NCI-H526 treated with DMSO at 0.1 percent for 48 hours (cell line): ENCODE data around the gene SSR4.

Source experiments
- DNase-seq: peaks from one replicate; lab custom pipeline; 2025; lab: John Stamatoyannopoulos, UW

The SSR4 gene

DNA sequence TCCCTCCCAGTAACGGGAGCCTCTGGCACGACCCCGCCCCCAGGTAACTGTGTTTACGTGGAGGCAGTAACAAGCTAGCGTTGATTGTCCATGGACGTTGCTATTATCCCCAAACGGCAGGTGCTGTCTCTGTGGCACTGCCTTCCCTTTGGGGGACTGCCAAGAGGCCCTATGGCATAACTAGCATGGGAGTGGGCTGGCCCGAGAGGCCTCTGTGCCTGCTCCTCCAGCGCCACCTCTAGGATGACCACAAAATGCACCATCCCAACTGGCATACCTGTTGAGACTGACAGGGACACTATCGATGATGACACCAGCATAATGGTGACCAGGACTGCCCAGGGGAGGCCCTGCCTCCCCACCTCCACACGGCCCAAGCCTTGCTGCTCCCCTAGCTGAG is 12.2 kb upstream of the SSR4 start:
- no peak for DNase-seq

DNA sequence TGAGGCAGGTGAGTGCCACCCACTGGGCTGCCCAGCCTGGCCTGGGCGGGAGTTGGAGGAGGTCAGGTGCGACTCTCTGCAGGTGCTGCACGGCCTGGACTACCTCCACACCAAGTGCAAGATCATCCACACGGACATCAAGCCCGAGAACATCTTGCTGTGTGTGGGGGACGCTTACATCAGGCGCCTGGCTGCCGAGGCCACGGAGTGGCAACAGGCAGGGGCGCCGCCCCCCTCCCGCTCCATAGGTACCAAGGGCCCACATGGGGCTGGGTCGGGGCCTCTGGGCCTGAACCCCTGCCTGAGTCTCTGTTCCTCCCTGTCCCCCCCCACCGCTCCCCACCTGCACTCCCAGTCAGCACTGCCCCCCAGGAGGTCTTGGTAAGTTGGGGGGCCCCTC is 11.6 kb upstream of the SSR4 start:
- no peak for DNase-seq

DNA sequence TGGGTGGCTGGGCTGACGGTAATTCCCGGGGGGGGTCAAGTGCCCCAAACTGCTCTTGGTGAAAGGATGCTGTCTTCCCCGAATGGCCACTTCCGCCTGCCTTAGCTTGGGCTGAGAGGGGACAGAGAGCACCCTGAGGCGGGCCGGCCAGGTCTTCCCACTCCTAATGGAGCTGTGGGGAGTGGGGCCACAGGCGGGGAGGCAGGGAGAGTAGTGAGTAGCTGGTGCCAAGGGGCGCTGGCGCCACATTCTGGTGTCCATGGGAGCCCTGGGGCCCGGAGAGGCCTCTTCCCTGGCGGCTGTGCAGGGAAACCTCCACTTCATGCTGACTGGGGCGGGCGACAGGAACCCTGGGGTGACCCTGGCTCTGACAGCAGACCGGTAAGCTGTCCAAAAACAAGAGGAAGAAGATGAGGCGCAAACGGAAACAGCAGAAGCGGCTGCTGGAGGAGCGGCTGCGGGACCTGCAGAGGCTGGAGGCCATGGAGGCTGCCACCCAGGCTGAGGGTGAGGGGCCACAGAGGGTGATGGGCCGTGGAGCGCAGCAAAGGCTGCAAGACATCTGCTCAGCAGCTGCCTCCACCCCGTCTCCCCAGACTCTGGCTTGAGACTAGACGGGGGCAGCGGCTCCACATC is 11.0 kb upstream of the SSR4 start:
- no peak for DNase-seq

DNA sequence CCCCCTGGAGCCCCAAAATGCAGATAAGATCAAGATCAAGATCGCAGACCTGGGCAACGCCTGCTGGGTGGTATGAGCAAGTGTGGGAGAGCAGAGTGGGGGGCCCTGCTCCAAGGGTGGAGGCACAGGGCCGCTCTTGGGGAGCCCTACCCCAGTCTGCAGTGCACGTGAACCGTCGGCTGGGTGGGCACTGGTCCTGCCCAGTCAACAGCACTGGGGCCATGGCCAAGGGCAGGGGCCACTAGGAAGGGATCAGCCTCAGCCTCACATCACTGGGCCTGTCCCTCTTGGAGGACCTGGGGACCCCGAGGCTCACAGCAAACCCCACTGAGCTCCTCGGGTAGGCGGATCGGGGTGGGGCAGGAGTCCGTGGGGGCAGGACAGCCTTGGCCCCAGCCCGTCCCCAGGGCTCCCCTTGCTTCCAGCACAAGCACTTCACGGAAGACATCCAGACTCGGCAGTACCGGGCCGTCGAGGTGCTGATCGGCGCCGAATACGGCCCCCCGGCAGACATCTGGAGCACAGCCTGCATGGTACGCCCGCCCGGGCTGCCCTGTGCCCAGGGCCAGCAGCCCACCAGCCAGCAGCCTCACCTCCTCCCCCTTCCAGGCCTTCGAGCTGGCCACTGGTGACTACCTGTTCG is 10.0 kb upstream of the SSR4 start:
- no peak for DNase-seq

- DNase-seq: no peak
Measured at GRCh38 chrX:153786669-153787068, 7.8 kb upstream of the SSR4 start.

GRCh38 chrX:153789654-153790053 is 4.8 kb upstream of the SSR4 start:
- DNase-seq: no peak

DNA sequence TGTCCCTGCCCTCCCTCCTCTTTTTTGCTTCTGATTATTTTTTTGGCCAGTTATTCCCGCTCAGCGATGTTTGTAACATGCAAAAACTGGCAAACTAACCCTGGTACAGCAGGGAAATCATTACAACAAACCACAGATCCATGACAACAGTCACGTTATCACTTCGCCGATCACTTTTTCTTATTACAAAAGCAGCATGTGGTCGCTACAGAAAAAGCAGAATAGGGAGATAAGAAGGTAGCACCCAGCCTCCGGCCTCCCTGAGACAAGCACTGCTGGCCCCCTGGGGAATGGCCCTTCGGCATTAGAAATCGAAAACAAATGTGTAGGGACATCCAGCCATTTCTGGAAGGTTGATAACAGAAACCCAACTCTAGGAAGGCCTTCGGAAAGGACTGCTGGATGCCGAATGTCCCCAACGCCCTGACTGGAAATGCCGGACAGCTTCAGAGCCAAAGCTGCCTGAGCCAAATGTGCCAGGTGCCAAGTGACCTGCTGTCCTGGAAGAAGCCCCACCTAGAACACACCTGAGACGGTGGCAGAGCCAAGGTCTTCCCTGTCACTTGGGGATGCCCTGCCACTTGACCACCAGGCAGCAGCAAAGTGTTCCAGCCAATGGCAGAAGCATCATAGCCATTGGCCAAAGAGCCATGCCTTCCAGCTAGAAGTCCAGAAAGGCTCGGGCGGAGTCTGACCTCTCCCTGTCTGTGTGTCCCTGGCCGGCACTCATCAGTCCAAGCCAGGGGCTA is 3.2 kb upstream of the SSR4 start:
- DNase-seq: no peak

DNA sequence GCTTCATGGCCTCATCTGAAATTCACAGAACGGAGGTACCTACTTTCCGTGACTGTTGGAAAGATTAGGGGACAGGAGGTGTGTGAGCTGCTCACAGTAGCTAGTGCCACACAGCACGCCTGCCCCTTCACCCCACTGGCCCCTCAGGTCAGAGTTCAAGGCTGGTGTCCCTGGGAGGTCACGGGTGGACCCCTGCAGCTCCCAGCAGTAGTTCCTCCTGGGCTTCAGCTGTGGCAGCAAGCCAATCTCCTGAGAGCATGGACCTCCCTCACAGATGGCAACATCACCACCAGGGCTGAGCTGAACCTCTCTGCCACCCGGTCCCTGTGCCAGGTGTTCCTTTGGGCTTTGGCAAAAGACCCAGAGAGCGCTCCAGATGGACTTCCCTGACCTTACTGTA is 2.1 kb upstream of the SSR4 start:
- DNase-seq: no peak

DNA sequence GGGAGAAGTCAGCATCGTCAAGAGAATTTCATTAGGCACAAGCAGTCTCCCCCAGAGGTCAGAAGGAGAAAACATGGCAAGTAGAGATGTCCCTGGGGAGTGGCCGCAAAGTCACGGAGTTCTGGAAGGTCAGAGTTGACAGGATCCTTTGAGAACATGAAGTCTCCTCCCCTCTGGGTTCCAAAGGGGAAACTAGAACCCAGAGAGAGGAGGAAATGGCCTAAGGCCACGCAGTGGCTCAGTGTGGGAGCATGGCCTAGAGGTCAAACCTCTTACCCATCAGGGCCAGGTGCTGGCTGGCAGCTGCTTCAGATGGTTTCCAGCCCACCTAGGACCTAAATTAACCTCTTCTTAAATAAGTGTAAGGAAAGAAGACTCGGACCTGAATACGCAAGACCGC is 1.2 kb upstream of the SSR4 start:
- no peak for DNase-seq

- DNase-seq: no peak
Measured at GRCh38 chrX:153794897-153795816, 689 bp downstream of the SSR4 start.

GRCh38 chrX:153797415-153798015 is 3.0 kb downstream of the SSR4 start:
- no peak for DNase-seq

DNA sequence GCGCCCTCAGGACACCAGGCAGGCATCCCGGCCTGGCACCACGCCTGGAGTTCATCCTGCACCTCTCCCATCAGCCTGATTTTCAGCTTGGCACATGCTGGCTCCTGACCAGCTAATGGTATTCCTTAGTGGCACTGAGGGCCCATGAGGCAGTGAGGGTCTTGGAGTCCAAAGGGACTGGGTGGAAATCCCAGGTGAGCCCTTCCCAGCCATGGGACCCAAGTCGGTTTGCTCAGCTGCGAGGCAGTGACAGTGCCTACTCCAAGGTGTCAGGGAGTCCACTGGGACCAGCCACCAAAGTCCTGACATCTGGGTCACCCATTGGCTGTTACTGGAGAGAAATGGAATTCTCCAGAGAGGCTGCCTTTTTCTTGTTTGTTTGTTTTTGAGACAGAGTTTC is 4.9 kb downstream of the SSR4 start:
- no peak for DNase-seq

DNA sequence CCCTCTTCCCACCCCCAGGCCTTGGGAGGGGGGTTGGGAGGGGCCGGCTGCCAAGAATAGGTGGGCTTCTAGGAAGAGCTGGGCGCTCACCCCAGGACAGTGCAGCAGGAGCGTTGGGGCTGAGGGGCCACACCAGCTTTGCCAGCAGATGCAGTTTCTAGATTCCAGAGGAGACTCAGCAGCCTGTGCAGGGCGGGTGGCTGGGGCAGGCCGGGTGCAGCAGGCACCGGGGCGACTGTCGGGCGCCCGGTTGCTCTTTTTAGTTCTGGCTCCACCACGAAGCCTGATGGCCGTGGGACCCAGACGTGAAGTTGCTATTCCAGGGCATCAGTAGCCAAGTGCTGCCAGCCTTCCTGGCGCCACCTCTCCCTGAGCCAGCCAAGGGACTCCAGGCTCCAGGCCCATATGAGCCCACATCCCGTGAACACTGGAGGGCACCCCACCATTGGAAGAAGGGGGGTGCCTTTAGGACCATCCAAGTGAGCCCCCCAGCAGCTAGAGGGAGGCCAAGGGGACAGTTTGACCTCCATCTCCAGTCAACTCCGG is 5.8 kb downstream of the SSR4 start:
- no peak for DNase-seq

DNA sequence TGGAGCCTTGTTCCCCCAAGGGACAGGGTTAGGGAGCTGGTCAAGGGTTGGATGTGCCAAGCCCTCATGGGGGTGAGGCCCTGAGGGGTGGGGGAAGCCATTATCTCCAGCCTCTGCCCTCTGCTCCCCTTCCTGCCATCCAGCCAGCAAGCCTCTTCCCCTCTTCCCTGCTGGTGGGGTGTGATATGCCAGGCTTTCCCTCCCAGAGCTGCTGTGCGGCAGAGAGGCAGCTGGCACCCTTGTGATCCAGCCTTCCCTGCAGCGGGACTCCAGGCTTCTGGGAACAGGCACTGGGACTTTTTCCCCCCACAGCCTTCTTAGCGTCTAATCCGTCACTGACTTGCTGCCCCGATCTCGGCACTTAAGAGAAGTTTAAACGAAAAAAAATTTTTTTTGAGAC is 6.3 kb downstream of the SSR4 start:
- DNase-seq: no peak

DNA sequence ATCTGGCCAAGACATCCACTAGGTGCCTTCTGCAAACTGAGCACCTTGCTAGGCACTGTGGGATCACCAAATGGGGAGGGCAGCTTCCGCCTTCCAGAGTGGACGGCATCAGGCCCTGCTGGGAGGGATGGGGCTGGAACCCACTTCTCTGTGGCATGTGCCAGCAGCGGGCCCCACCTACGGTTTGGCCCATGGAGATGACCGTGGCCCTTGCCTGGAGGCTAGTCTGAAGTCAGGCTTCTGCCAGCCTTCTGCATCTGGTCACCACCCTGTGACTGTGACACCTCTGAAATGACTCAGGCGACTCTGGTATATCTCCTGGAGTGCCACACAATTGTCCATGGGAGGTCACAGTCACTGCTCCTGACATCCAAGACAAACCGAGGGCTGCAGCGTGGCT is 7.2 kb downstream of the SSR4 start:
- DNase-seq: no peak

DNA sequence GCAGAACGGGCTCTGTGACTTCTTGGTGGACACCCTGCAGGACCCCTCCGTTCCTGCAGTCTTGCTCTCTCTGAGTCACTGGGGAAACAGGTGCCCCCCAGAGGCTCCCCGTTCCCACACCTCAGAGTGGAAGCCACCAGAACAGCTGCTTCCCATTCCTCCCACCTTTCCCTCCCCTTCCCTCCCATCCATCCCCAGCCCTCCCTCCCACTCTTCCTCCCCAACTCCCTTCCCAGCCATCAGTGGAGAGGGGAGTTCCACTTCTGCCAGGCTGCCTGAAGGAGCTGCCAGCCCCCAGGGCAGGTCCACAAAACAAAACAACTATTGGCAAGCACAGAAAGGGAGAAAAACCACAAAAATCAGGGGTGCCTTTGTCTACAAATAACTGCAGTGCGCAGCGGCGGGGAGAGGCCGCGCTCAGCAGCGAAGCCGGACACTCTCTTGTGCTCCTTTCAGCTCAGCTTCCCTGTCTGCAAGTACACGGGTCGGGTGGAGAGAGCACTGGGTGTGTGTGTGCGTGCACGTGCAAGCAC is 8.1 kb downstream of the SSR4 start:
- DNase-seq: no peak

GRCh38 chrX:153803211-153804099 is 9.0 kb downstream of the SSR4 start:
- DNase-seq: no peak

GRCh38 chrX:153804100-153804595 is 9.7 kb downstream of the SSR4 start:
- DNase-seq: no peak

DNA sequence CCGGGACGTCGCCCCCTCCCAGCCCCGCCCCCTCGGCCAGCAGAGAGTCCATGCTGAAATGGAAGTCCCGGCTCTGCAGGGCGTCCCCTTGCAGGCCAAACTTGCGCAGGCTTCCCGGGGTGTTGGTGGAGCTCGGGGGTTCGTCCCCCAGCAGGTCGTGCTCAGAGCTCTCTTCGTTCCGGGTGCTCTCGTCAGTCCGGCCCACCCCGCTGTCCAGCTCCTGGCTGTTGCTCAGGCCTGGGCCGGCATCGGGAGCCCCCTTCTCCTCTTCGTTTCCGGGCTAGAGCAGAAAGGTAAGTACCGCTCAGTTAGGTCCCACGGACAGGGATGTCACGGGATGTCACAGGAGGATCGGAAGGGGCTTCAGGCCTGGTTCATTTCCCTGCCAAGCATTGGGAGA is 10.2 kb downstream of the SSR4 start:
- DNase-seq: no peak

- DNase-seq: no peak
Measured at GRCh38 chrX:153805436-153805835, 11.0 kb downstream of the SSR4 start.
